GM12878 (cell line): ENCODE data around the gene SSBP3. TPM values are rescaled to one million over a fixed set of nuclear protein-coding genes. Genes with fewer than 3 reads are reported as not detected.

Experiments used
- ATAC-seq: fragments of 200-7000 bp; cut with Tn5 transposase; 3 replicates; pipeline ENCODE4 v1.9.1; 2020; ENCODE audit warnings: mild to moderate bottlenecking, moderate library complexity
- BruUV-seq: library from RNA; stranded (reverse); fragments of 400-500 nt; replicated peaks from 2 replicates; lab custom pipeline; 2021; lab: Mats Ljungman, UMichigan
- CTCF ChIA-PET: fragments of 300-600 bp; sonication (Branson Sonifier 250); formaldehyde crosslinking; extraction: SDS; loops from one replicate; lab custom pipeline; 2021; ENCODE audit warnings: inconsistent platforms; lab: Yijun Ruan, JAX
- POLR2A ChIA-PET: fragments of 350-600 bp; formaldehyde crosslinking; extraction: SDS; loops from one replicate; lab custom pipeline; 2021; ENCODE audit warnings: inconsistent platforms; lab: Charles Lee
- RAD21 ChIA-PET: fragments of 300-600 bp; sonication (Branson Sonifier 250); formaldehyde crosslinking; loops from one replicate; lab custom pipeline; 2023; ENCODE audit warnings: antibody characterized with exemption; ENCODE audit not compliant: unreplicated experiment; lab: Charles Lee
- SMC1A ChIA-PET: fragments of 300-600 bp; sonication (Branson Sonifier 250); formaldehyde crosslinking; loops from one replicate; lab custom pipeline; 2023; ENCODE audit not compliant: unreplicated experiment, uncharacterized antibody; lab: Charles Lee
- DNase-seq: peaks from one replicate; pipeline ENCODE4 v3.0.0-alpha.2; 2011; ENCODE audit warnings: low read depth, low spot score
- FAIRE-seq: peaks from 3 replicates; lab custom pipeline; 2011; peaks lifted over from hg19 to GRCh38; lab: Jason Lieb, UNC
- H2AFZ ChIP-seq: 2 replicates; pipeline ENCODE4 v1.6.0; 2011; ENCODE audit warnings: low read depth, low read length, control low read depth; ENCODE audit not compliant: control insufficient read depth
- H3K27ac ChIP-seq: 2 replicates; pipeline ENCODE4 v1.5.1; 2011; ENCODE audit warnings: control low read depth; ENCODE audit not compliant: control insufficient read depth, insufficient read depth
- H3K27me3 ChIP-seq, 2 experiments: replicated peaks in 1 of 2; 2 replicates each; pipeline versions ENCODE4 v1.6.0 to v1.6.1; 2011; ENCODE audit warnings: low read length in 1 of 2; ENCODE audit not compliant: control insufficient read depth in 2 of 2, insufficient read depth in 2 of 2
- H3K36me3 ChIP-seq, 2 experiments: 2 replicates each; pipeline ENCODE4 v1.5.1; 2011; ENCODE audit warnings: low read length in 1 of 2; ENCODE audit not compliant: control insufficient read depth in 2 of 2, insufficient read depth in 2 of 2
- H3K4me1 ChIP-seq: 2 replicates; pipeline ENCODE4 v1.6.1; 2011; ENCODE audit warnings: mild to moderate bottlenecking, low read length, moderate library complexity, mixed read lengths; ENCODE audit not compliant: control insufficient read depth, insufficient read depth
- H3K4me2 ChIP-seq: 2 replicates; pipeline ENCODE4 v1.6.0; 2011; ENCODE audit warnings: control low read depth; ENCODE audit not compliant: control insufficient read depth, insufficient read depth
- H3K4me3 ChIP-seq: fragments of 200-600 bp; sonication (generic); 2 replicates; pipeline ENCODE4 v1.5.1; 2016
- H3K79me2 ChIP-seq: 2 replicates; pipeline ENCODE4 v1.6.0; 2011; ENCODE audit warnings: low read length; ENCODE audit not compliant: control insufficient read depth, insufficient read depth
- H3K9ac ChIP-seq: 2 replicates; pipeline ENCODE4 v1.8.0; 2011; ENCODE audit warnings: low read length, control low read depth, mixed read lengths; ENCODE audit not compliant: control insufficient read depth, insufficient read depth
- H3K9me3 ChIP-seq: replicated peaks from 3 replicates; pipeline ENCODE4 v1.5.1; 2011; ENCODE audit warnings: mild to moderate bottlenecking, low read length; ENCODE audit not compliant: control insufficient read depth, insufficient read depth
- H4K20me1 ChIP-seq: 2 replicates; pipeline ENCODE4 v1.6.0; 2011; ENCODE audit not compliant: control insufficient read depth, insufficient read depth
- ATF7 ChIP-seq: fragments of 450-650 bp; IDR thresholded peaks from 2 replicates; pipeline ENCODE4 v1.6.1; 2016; ENCODE audit warnings: low read depth, mild to moderate bottlenecking
- EZH2 ChIP-seq: IDR thresholded peaks from 2 replicates; pipeline ENCODE4 v1.6.1; 2012; ENCODE audit warnings: low read depth, mild to moderate bottlenecking, control low read depth, inconsistent platforms, low read length, borderline replicate concordance; ENCODE audit not compliant: control insufficient read depth
- NFXL1 ChIP-seq: fragments of 450-650 bp; IDR thresholded peaks from 2 replicates; pipeline ENCODE4 v1.6.1; 2017; ENCODE audit warnings: antibody characterized with exemption, mild to moderate bottlenecking, borderline replicate concordance
- PAX8 ChIP-seq: fragments of 450-650 bp; IDR thresholded peaks from 2 replicates; pipeline ENCODE4 v1.6.1; 2017; ENCODE audit warnings: mild to moderate bottlenecking, moderate library complexity
- RAD21 ChIP-seq: IDR thresholded peaks from 2 replicates; pipeline ENCODE4 v1.6.1; 2011; ENCODE audit warnings: mild to moderate bottlenecking, low read depth, low read length, moderate library complexity; ENCODE audit not compliant: insufficient read depth
- RCOR1 ChIP-seq: conservative IDR thresholded peaks from 2 replicates; pipeline ENCODE4 v1.6.1; 2012; ENCODE audit warnings: low read depth, low read length, improper control_type of control experiment
- RUNX3 ChIP-seq: IDR thresholded peaks from 2 replicates; pipeline ENCODE4 v1.6.1; 2012; ENCODE audit warnings: low read length, inconsistent platforms
- SMAD5 ChIP-seq: IDR thresholded peaks from 2 replicates; pipeline ENCODE4 v1.6.1; 2016; ENCODE audit warnings: antibody characterized with exemption, low read depth
- TCF3 ChIP-seq: IDR thresholded peaks from 2 replicates; pipeline ENCODE4 v1.6.1; 2012; ENCODE audit warnings: low read depth, mild to moderate bottlenecking, low read length, borderline replicate concordance; ENCODE audit not compliant: insufficient read depth
- YBX1 ChIP-seq: fragments of 450-650 bp; IDR thresholded peaks from 2 replicates; pipeline ENCODE4 v1.6.1; 2016; ENCODE audit warnings: antibody characterized with exemption
- ZNF622 ChIP-seq: fragments of 450-650 bp; IDR thresholded peaks from 2 replicates; pipeline ENCODE4 v1.6.1; 2017; ENCODE audit warnings: mild to moderate bottlenecking, inconsistent platforms
- WGBS: methylation state at CpG from one replicate; pipeline ENCODE4 v1.1.6; 2016; ENCODE audit warnings: low lambda C conversion rate; ENCODE audit not compliant: insufficient replicate concordance, insufficient coverage; ENCODE audit errors: missing lambda C conversion rate; 5-methylcytosine and 5-hydroxymethylcytosine counted together
- in situ Hi-C: fragments of 300-500 bp; cut with MboI; formaldehyde crosslinking; loops from 9 replicates; pipeline ENCODE4 v1.14.3; 2018; ENCODE audit warnings: mixed read lengths
- intact Hi-C: fragments of 100-400 bp; cut with micrococcal nuclease; formaldehyde crosslinking; loops from one replicate; pipeline ENCODE4 v1.14.2; 2022; ENCODE audit not compliant: unreplicated experiment
- polyA plus RNA-seq, 11 experiments: library from polyadenylated mRNA; depleted of rRNA in 4 of 11; unstranded in 6 of 11; stranded (reverse) in 5 of 11; fragments of >200 nt; fragmentation: Nextera tagmentation in 4 of 11; fragmentation: Illumina TruSeq in 1 of 11; extraction: Ambion mirVana in 4 of 11; extraction: Trizol in 1 of 11; gene quantifications; 1 replicate in 1 of 11; 2 replicates in 10 of 11; pipeline versions ENCODE4 v1.2.1 to v1.2.3, GENCODE V29; 2011 to 2016; ENCODE audit warnings: inconsistent platforms in 2 of 11, missing spikeins in 2 of 11, low read depth in 1 of 11
- total RNA-seq, 4 experiments: library from RNA; depleted of rRNA in 3 of 4; stranded (reverse); fragments of >200 nt in 3 of 4; fragmentation: Illumina TruSeq in 1 of 4; extraction: Trizol in 1 of 4; gene quantifications; 2 replicates each; pipeline versions ENCODE4 v1.2.1 to v1.2.3, GENCODE V29; 2013 to 2021
- TF ChIP-seq, protein P1 (sequence below): fragments of 150-350 bp; IDR thresholded peaks from 2 replicates; pipeline ENCODE4 v1.6.1; 2014; ENCODE audit warnings: mild to moderate bottlenecking, low read depth, low read length

Gene SSBP3
- total and polyA plus RNA-seq, 10 of the 15 experiments (the other 5 are each of a cell fraction or from before 2014, with no cell fraction given): 4.1 to 51.7 (median 17.1) TPM

DNA sequence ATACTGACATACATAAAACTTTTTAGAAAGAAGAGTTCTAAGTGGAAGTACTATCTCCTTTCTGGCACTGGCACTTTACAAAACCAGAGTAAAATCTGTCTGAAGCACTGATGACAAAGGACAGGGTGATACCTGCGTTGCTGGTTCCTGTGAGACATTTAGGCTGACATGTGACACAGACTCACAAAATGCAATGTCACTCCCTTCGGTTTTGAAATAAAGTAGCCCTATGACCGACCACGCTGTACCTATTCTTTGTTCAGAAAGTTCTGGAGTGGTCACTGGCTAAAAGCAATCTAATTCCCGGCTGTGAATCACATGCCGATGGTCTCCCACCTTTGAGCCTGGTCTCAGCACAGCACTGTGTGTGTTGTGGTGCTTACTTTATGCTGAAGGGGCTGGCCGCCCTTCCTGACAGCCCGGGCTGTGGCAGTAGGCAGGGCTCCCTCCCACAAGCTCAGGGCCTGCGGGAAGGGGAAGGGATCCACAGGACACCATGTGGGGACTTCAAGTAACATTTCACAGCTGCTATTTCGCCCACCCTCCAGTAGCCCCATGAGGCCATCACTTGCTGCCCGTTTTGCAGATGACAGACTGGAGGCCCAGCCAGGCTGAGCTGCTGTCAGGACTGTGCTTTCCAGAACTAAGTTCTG, 158.2 kb downstream of the SSBP3 start:
- FAIRE-seq (no peak), DNase-seq (no peak)
- no peak overlapping the region for H3K4me3 ChIP-seq
- no peak overlapping the region for H2AFZ ChIP-seq
- no peaks in the 10 kb centered on the region for H3K79me2 ChIP-seq
- no peak overlapping the region for H3K9ac ChIP-seq
- no peaks in the 10 kb centered on the region for H3K27me3 ChIP-seq
- intact Hi-C loops: no loop called here
- POLR2A ChIA-PET: no interaction called here
- H3K9me3 ChIP-seq: no peaks in the 10 kb centered on the region
- H4K20me1 ChIP-seq: no peaks in the 10 kb centered on the region
- no peak overlapping the region for H3K4me2 ChIP-seq
- 95% methylated on average over 11 of the region's 11 CpGs for WGBS
- TF ChIP-seq RUNX3 (no peak), SMAD5 (no peak), EZH2 (no peak), RCOR1 (no peak), TCF3 (no peak), NFXL1 (no peak), ATF7 (no peak), RAD21 (no peak), PAX8 (no peak), ZNF622 (no peak), YBX1 (no peak)
- TF ChIP-seq, protein P1, sequence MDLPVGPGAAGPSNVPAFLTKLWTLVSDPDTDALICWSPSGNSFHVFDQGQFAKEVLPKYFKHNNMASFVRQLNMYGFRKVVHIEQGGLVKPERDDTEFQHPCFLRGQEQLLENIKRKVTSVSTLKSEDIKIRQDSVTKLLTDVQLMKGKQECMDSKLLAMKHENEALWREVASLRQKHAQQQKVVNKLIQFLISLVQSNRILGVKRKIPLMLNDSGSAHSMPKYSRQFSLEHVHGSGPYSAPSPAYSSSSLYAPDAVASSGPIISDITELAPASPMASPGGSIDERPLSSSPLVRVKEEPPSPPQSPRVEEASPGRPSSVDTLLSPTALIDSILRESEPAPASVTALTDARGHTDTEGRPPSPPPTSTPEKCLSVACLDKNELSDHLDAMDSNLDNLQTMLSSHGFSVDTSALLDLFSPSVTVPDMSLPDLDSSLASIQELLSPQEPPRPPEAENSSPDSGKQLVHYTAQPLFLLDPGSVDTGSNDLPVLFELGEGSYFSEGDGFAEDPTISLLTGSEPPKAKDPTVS: no peak
- TF ChIP-seq, all 136 proteins: peak for 0
- ChIA-PET RAD21 (no interaction called here), CTCF (no interaction called here), SMC1A (no interaction called here)
- ATAC-seq: no peak
- in situ Hi-C loops: no loop called here
- Histone ChIP-seq H3K36me3 (peaks cover 0 to 14% of the 10 kb centered on the region in 2 experiments; a peak in 3 of 4 replicates), H3K27ac (no peak overlapping the region), H3K4me1 (no peaks in the 10 kb centered on the region)
- BruUV-seq: no TSS peak
